ENCODE measurements around the gene PRKCH.

PRKCH gene

DNA sequence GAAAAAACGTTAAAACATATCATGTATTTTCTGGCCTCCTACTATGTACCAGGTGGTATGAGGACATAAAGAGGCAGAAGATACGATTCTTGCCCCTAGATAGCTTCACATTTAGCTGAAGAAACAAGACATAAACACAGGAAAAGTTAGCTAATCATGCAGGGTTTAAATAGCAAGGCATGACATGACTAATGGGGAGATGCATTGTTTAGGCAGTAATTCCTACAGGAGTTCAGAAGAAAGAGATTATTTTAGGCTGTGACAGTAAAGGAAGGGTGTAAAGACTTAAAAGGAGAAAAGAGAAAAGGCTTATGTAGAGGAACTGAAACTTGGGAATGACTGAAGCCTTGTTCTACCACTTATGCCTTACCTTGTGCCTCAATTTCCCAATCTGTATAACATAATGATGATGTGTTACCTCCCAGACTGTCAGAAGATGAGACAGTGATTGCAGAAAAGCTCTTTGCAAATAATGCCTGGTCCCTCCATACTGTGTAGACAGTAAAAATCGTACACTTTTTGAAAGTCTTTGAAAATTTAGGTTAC, 44.4 kb downstream of the PRKCH start:
- DNase-seq (ENCODE audit: extremely low read depth, low read depth) = no peak
- no peak for TF ChIP-seq CTCF (IDR thresholded peaks at IDR 0.05; ENCODE audit: low read depth, low read length)

- no peak for TF ChIP-seq CTCF (IDR thresholded peaks at IDR 0.05; ENCODE audit: low read depth, low read length)
- DNase-seq (ENCODE audit: extremely low read depth, low read depth) = no peak
Observed at GRCh38 chr14:61368114-61368710, 46.8 kb downstream of the PRKCH start.

GRCh38 chr14:61368781-61369453, 47.5 kb downstream of the PRKCH start:
- no peak for TF ChIP-seq CTCF (IDR thresholded peaks at IDR 0.05; ENCODE audit: low read depth, low read length)
- no peak for DNase-seq (ENCODE audit: extremely low read depth, low read depth)

GRCh38 chr14:61369454-61369810, 48.1 kb downstream of the PRKCH start:
- no peak for DNase-seq (ENCODE audit: extremely low read depth, low read depth)
- TF ChIP-seq CTCF (IDR thresholded peaks at IDR 0.05; ENCODE audit: low read depth, low read length) = no peak

DNA sequence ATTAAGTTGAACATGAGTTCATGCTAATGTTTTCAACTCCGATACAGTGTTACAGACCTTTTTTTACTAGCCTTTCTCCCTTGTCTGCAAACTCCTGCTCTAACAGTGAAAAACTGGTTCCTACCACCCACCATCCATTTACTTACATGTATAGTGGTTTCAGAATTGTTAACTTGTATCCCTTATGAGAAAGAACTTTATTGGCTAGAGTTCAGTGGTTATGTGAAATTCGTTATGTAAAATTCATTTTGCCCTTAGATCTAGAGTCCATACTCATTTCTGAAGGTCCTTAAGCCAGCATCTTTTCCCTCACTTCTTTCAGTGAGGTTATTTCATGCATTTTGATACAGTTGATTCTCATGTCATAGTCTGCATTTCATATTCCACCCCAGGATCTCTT, 51.0 kb downstream of the PRKCH start:
- DNase-seq (ENCODE audit: extremely low read depth, low read depth) = no peak
- TF ChIP-seq CTCF (IDR thresholded peaks at IDR 0.05; ENCODE audit: low read depth, low read length) = no peak

- no peak for TF ChIP-seq CTCF (IDR thresholded peaks at IDR 0.05; ENCODE audit: low read depth, low read length)
- no peak for DNase-seq (ENCODE audit: extremely low read depth, low read depth)
Observed at GRCh38 chr14:61372842-61373555, 51.6 kb downstream of the PRKCH start.

DNA sequence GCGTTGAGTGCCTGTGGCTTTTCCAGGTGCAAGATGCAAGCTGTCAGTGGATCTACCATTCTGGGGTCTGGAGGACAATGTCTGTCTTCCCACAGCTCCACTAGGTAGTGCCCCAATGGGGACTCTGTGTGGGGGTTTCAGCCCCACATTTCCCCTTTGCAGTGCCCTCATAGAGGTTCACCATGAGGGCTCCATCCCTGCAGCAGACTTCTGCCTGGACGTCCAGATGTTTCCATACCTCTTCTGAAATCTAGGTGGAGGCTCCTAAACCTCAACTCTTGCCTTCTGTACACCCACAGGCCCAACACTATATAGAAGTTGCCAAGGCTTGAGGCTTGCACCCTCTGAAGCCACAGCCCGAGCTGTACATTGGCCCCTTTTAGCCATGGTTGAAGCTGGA, 52.9 kb downstream of the PRKCH start:
- no peak for TF ChIP-seq CTCF (IDR thresholded peaks at IDR 0.05; ENCODE audit: low read depth, low read length)

More for the DNA sequence above, 52.9 kb downstream of the PRKCH start:
- no peak for DNase-seq (ENCODE audit: extremely low read depth, low read depth)

All from AG09319 (cell line).